LNCaP clone FGC (cell line): Measurements from ENCODE around the gene FAM170B.

Experiments
- DNase-seq: peaks from one replicate; pipeline ENCODE4 v3.0.0-alpha.2; 2011; ENCODE audit warnings: low read depth
- H3K4me3 ChIP-seq: 2 replicates; pipeline ENCODE4 v1.5.1; 2011; ENCODE audit warnings: mild to moderate bottlenecking, low read depth, low read length, control low read depth
- TF ChIP-seq, protein P1 (sequence below): IDR thresholded peaks from 2 replicates; pipeline ENCODE4 v1.5.1; 2012; ENCODE audit warnings: mild to moderate bottlenecking; ENCODE audit not compliant: control insufficient read depth, insufficient read depth; ENCODE audit errors: extremely low read depth

Gene FAM170B

DNA sequence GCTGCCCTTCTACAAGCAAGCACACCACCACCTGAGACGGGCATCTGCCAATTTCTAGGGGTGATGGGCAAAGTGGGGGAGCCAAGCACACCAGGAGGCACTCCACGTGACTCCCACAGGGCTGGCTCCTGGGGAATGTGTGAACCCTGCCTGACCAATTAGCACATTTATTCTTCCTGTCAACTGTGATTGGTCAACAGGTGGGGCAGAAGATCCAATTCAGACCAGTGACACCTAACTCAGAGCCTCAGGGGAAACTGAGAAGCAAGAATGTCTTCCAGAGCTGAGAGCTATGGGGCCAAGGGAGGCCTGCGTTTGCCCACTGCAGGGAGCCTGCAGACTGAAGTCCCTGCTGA, 38.9 kb upstream of the FAM170B start:
- TF ChIP-seq, protein P1, sequence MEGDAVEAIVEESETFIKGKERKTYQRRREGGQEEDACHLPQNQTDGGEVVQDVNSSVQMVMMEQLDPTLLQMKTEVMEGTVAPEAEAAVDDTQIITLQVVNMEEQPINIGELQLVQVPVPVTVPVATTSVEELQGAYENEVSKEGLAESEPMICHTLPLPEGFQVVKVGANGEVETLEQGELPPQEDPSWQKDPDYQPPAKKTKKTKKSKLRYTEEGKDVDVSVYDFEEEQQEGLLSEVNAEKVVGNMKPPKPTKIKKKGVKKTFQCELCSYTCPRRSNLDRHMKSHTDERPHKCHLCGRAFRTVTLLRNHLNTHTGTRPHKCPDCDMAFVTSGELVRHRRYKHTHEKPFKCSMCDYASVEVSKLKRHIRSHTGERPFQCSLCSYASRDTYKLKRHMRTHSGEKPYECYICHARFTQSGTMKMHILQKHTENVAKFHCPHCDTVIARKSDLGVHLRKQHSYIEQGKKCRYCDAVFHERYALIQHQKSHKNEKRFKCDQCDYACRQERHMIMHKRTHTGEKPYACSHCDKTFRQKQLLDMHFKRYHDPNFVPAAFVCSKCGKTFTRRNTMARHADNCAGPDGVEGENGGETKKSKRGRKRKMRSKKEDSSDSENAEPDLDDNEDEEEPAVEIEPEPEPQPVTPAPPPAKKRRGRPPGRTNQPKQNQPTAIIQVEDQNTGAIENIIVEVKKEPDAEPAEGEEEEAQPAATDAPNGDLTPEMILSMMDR, result no peak
- DNase-seq, result no peak
- no peak overlapping the region for H3K4me3 ChIP-seq

GRCh38 chr10:49172061-49172776, 38.4 kb upstream of the FAM170B start:
- DNase-seq, result no peak
- TF ChIP-seq, protein P1, result no peak
- no peak overlapping the region for H3K4me3 ChIP-seq

DNA sequence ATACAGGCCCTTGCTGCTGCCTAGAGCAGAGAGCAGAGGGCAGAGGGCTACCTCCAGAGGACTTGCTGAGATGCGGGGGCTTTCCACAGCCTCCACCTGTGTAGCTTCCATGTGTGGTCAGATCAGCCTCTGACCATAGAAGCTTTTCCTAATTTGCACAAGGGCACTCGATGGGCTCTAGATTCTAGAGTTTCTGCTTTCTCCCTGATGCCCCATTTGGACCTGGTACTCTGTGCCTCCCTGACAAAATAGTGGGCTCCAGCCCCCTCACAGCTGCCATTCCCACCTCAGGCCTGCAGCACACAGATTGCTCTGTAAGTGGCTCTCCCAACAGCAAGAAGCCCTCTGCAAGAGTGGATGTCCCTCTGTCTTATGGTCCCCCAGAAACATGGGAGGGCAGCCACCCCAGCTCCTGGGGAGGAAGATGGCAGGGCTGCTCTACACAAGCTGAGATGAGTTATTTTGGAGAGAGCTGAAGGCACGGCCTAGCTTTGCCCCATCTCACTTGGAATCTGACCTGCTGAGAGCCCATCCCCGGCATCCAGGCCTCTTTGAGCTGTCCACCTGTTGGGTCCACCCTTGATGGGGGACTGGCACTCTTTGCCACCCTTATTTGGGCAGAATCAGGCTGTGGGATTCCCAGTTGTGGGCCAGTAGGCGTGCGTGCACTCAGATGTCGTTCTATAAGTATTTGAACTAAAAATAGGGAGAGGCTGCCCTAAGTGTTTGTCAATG, 37.7 kb upstream of the FAM170B start:
- no peak for DNase-seq
- no peak overlapping the region for H3K4me3 ChIP-seq
- TF ChIP-seq, protein P1, result no peak

DNA sequence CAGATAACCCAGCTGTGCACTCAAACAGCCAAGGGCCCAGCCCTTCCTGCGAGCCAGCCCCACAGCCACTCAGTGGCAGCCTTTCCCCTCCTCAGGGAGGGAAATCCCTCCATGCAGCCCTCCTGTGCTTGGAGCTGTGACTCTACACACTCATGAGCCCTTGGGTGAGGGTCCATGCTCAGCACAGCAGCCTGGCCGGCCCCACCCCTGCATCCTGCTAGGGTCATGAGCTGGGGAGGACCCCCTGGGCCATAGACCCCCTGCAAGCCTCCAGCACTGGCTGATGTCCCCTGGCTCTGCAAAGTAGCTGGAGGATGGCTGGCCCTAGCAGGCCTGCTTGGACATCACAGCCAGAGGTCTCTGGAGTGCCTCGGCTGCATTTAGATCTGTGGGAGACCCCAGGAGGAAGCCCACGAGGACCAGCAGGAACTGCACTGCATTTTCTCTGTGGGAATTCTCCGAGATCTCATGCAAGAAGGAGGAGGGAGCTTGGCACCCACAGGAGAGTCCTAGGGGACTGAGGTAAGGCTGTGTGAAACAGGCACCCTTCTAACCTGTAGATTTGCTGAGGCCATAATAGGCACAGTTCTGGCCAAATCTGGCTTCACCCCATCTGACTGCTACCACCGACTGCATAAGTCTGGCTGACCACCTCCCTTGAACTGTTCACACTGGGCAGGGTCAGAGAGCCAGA, 37.0 kb upstream of the FAM170B start:
- no peak for DNase-seq
- TF ChIP-seq, protein P1, result no peak

DNA sequence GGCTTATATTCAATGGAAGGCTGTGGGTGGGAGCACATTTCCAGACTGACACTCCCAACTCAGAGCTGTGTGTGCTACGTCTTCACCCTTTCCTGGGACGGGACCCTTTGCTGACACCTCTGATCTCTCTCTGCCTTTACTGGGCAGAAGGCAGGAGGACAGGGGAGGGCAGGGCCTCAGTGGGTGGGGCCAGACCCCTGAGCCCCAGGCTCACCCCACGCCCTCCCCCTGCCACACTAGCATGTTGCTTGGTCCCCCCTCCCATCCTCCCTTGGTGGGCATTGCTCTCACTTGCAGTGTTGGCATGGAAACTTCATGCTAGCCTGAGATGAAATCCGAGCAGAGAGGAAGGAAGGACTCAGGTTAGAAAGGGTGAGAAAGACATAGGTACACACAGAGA, 36.0 kb upstream of the FAM170B start:
- DNase-seq, result no peak
- TF ChIP-seq, protein P1, result no peak
- H3K4me3 ChIP-seq, result no peak overlapping the region

More for the DNA sequence above, 37.0 kb upstream of the FAM170B start:
- H3K4me3 ChIP-seq, result no peak overlapping the region

DNA sequence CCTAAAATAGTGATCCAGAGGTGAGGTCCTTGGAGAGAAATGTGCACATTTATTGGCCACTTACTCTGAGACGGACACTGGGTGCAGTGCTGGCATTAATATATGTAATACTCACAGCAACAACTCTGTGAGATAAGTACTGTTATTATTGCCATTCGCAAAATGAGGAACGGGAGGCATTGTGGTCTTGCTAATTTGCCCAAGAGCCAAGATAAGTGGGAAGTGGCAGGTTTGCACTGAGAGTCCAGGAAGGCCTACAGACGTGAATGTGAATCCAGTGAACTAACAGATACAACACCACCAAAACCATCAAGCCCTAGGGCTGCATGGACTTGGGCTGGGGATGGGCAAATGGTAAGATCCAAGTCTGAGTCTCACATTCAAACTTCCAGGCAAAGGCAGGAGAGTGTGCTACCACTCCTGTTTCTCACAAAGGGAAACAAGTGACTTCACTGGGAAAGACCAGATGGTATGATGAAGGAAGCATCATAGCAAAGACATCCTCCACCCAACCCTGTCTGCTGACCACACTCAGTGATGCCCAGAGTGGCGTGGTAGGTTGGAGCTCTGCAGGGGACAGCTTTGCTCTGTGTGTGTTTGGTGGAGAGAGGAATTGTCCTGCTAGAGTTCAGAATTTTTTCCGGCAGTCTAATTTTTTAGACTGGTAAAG, 35.1 kb upstream of the FAM170B start:
- DNase-seq, result no peak
- H3K4me3 ChIP-seq, result no peak overlapping the region
- TF ChIP-seq, protein P1, result no peak
